GM21825 (cell line): ENCODE data around the gene ARHGAP19.

ENCODE experiments used
- ATAC-seq: cut with Tn5 transposase; IDR thresholded peaks from one replicate; pipeline ENCODE4 v1.9.1; 2021; ENCODE audit warnings: mild to moderate bottlenecking, moderate library complexity; ENCODE audit not compliant: unreplicated experiment

Gene ARHGAP19

GRCh38 chr10:97230146-97230545 lies 62.3 kb downstream of the ARHGAP19 start:
- ATAC-seq = no peak

GRCh38 chr10:97229322-97230015 lies 63.0 kb downstream of the ARHGAP19 start:
- no peak for ATAC-seq

- no peak for ATAC-seq
Measured at GRCh38 chr10:97228775-97229157, 63.7 kb downstream of the ARHGAP19 start.

- no peak for ATAC-seq
Measured at GRCh38 chr10:97228130-97228774, 64.2 kb downstream of the ARHGAP19 start.

- ATAC-seq = no peak
Measured at GRCh38 chr10:97226398-97226797, 66.0 kb downstream of the ARHGAP19 start.

- no peak for ATAC-seq
Measured at GRCh38 chr10:97224483-97225435, 67.7 kb downstream of the ARHGAP19 start.

- ATAC-seq = no peak
Measured at GRCh38 chr10:97222326-97222961, 70.0 kb downstream of the ARHGAP19 start.

- ATAC-seq = no peak
Measured at GRCh38 chr10:97220355-97220754, 72.1 kb downstream of the ARHGAP19 start.

- no peak for ATAC-seq
Measured at GRCh38 chr10:97217299-97217698, 75.1 kb downstream of the ARHGAP19 start.

- no peak for ATAC-seq
Measured at GRCh38 chr10:97215619-97216260, 76.7 kb downstream of the ARHGAP19 start.

- no peak for ATAC-seq
Measured at GRCh38 chr10:97213431-97213830, 79.0 kb downstream of the ARHGAP19 start.

- no peak for ATAC-seq
Measured at GRCh38 chr10:97211229-97211628, 81.2 kb downstream of the ARHGAP19 start.

GRCh38 chr10:97210543-97210960 lies 81.9 kb downstream of the ARHGAP19 start:
- no peak for ATAC-seq

GRCh38 chr10:97207756-97208346 lies 84.6 kb downstream of the ARHGAP19 start:
- no peak for ATAC-seq

- no peak for ATAC-seq
Measured at GRCh38 chr10:97207131-97207530, 85.3 kb downstream of the ARHGAP19 start.

- no peak for ATAC-seq
Measured at GRCh38 chr10:97204826-97205679, 87.4 kb downstream of the ARHGAP19 start.

GRCh38 chr10:97203220-97203619 lies 89.2 kb downstream of the ARHGAP19 start:
- ATAC-seq = no peak

GRCh38 chr10:97200616-97201015 lies 91.8 kb downstream of the ARHGAP19 start:
- ATAC-seq = peak; percentile 42

GRCh38 chr10:97199152-97199551 lies 93.3 kb downstream of the ARHGAP19 start:
- no peak for ATAC-seq
